Gastrocnemius medialis (tissue), 4 donors: ENCODE results near the gene CPVL.

Experiments used
- POLR2A ChIP-seq, 2 donors: fragments of 450-650 bp; IDR thresholded peaks; one replicate each; pipeline ENCODE4 v1.6.1; 2017; ENCODE audit warnings: antibody characterized with exemption in 2 of 2, mild to moderate bottlenecking in 2 of 2, moderate library complexity in 2 of 2
- TF ChIP-seq, protein P1 (sequence below), 5 experiments: fragments of 450-650 bp in 3 of 5; fragments of 200-600 bp in 2 of 5; sonication (generic) in 2 of 5; IDR thresholded peaks in 4 of 5; conservative IDR thresholded peaks in 1 of 5; 1 replicate in 4 of 5; 2 replicates in 1 of 5; pipeline ENCODE4 v1.5.1; 2016 to 2019; ENCODE audit warnings: antibody characterized with exemption in 5 of 5, mild to moderate bottlenecking in 3 of 5, moderate library complexity in 3 of 5

DNA sequence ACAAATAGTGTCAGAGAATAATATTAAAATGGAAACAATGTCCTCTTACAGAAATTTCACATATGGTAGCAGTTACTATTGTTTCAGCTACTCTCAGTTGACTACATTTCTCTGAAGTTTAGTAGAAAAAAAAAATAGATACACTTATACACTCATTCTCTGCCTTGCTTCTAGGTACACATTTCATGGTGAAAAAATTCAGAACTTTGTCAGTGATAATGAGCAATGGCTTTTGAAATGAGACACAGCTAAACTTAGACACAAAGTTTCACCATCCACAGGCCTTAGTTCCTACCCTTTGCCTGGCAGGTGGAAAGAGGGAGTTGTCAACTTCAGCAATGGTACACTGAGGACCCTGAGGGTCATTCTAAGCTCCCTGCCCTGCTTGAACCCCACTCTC is 69.2 kb downstream of the CPVL start:
- TF ChIP-seq, protein P1, sequence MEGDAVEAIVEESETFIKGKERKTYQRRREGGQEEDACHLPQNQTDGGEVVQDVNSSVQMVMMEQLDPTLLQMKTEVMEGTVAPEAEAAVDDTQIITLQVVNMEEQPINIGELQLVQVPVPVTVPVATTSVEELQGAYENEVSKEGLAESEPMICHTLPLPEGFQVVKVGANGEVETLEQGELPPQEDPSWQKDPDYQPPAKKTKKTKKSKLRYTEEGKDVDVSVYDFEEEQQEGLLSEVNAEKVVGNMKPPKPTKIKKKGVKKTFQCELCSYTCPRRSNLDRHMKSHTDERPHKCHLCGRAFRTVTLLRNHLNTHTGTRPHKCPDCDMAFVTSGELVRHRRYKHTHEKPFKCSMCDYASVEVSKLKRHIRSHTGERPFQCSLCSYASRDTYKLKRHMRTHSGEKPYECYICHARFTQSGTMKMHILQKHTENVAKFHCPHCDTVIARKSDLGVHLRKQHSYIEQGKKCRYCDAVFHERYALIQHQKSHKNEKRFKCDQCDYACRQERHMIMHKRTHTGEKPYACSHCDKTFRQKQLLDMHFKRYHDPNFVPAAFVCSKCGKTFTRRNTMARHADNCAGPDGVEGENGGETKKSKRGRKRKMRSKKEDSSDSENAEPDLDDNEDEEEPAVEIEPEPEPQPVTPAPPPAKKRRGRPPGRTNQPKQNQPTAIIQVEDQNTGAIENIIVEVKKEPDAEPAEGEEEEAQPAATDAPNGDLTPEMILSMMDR (IDR thresholded peaks at IDR 0.05 in 4 of 5, conservative IDR thresholded peaks at IDR 0.05 in 1 of 5) = no peak
- no peak for TF ChIP-seq POLR2A (IDR thresholded peaks at IDR 0.05)
